Fibroblast of upper back skin (primary cell): ENCODE measurements around the gene PACRG.
"Not testable (repeated sequence)": the region's sequence is repeated elsewhere in the genome, so short reads cannot be mapped to it uniquely, and the experiment has no call there.

Experiments used
- DNase-seq: peaks from one replicate; pipeline ENCODE4 v3.0.0-alpha.2; 2013

PACRG gene

DNA sequence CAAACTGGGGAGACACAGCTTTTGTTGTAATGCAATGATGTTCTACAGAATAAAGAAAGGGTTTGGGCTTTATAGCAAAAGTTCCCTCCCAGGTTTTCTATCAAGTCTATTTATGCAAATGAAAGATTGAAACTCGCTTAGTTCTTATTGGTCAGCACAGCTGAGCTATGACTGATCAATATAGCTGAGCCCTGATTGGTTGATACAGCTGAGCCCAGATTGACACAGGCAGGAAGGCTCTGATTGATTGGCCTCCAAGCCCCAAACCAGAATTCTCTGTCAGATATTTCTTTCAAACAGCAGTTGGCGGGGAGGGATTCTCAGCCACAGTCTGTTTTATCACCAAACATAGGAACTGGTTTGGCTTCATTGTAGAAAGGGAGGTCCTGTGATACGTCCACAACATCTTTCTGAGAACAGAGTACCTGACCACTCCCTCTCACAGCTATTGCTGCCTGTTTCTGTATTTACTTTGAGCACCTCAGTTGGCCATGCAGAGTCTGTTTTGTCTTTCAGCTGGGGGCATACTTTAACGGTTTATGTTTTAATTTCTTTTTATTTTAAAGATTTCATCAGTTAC, 223.5 kb downstream of the PACRG start:
- no peak for DNase-seq

DNA sequence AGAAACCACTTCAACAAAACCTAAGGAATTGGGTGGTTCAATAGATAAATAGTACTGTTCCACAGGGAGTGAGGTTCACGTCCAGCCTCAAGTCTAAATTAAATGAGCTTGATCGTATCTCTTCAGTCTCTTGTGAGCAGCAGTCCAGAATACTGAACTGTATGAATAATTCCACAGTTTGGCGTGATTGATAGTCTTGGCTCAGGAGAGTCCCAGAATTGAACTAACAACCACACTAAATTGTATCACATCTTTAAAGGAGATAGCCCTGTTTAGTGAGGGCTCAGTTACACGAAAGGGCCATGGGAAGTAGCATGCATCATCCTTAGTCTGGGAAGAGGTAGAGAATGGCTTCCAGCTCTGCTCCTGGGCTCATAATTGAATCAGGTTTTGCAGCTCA, 224.6 kb downstream of the PACRG start:
- DNase-seq, result no peak

DNA sequence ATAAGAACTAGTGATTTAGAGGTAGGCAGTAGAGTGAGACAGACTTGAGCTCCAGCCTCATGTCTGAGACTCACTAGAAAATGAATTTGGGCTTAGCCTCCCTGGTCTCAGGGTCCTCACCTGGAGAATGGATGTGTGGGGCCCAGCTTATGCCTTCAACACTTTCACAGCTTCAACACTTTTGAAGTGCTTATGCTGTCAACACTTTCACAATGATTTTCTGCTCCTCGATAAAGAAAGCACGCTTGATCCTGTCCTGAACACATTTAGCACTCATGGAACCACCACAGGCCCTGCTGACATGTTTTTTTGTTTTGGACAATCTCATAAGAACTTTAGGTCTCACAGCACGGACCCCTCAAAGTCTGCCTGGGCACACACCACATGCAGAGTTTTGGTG, 229.3 kb downstream of the PACRG start:
- DNase-seq, result no peak

DNA sequence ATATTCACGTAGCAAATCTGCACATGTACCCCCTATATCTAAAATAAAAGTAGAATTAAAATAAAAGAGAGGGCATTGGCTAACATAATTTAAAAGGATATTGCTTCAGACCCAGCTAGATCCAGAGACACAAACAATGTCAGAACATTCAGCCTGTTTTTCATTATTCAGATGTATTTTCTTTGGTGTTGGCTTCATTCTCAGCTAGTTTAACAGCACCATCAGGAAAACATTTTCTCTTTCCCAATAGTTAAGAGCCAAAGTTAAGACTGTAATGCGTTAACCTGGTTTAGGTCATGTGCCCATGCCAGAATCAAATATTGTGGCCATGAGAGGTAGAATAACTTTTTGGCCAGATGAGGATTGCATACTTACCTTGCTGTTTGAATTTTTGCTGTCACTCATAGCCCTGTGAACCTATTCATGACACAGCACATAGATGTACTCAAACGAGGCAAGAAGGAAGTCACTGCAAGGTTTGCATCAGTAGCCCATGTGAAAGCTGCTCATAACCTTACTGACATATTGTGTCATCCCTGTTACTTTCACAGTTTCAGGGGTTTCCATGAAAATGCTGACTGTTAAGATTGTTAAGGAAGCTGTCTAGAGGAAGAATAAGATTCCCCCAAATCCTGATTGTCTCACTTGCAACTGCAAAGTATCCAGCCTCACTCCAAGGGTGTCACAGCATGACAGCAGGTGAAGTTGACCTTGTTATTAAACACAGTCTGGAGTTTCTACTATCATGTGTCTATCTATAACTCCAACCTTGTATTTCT, 233.1 kb downstream of the PACRG start:
- no peak for DNase-seq

DNA sequence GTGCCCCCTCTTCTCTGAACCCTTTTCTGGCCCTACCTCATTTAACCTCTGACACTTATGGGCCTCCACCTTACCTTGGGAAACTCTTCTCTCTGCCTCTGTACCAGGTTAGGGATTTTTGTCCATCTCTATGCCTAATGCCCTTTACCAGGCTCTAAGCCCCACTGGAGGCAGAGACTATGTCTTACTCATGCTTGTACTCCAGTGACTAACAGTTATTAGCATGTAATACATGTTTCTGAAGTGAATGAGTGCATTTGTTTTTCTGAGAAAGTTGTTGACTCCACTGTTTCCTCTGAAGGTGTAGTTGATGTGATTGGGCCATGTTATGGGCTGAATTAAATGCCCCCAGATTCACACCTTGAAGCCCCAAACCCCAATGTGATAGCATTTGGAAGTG, 234.3 kb downstream of the PACRG start:
- DNase-seq, result no peak

DNA sequence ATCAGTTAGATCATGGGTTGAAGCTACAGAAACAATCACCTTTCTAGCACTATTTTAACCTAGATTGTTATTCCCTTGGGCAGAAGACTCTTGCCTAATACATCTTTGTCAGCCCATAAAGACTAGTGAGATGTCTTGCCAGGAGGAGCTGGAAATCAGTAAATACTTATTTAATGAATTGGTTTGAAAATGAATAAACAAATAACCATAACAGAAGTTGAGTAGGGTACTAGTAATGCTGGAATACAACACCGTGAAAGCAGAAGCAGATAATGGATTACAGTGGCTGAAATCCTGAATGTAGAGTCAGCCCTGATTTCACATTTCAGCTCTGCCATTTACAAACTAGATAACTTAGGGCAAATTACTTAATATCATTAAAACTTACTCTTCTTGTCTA, 236.1 kb downstream of the PACRG start:
- no peak for DNase-seq

DNA sequence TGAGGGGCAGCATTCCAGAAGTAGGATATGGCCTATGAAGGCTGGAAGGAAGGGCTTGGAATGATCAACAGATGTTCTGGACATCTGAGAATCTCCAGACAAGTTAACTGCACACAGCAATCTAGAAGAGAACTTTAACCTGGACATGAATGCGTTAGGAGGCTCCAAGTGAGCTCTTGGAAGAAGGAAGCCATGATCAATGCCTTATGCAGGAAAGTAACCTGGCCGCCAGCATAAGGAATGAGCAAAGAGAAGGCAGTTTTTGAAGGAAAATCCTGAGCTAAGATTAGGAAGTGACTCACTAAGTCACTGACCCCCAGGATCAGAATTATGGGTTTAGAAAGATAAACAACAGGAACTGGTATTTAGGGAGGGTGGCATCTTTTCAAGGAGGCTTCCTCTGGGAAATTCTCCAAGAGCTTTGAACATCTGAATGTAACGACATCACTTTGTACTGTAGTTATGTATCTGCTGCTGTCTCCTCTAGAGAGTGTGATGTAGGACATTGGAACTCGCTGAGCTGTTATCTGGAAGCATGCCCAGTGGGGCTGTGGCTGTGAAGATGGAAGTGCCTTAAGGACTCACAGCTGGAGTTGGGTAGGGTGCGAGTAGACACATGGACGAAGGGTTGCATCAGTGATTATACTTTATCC, 236.8 kb downstream of the PACRG start:
- peak; percentile 100 for DNase-seq

DNA sequence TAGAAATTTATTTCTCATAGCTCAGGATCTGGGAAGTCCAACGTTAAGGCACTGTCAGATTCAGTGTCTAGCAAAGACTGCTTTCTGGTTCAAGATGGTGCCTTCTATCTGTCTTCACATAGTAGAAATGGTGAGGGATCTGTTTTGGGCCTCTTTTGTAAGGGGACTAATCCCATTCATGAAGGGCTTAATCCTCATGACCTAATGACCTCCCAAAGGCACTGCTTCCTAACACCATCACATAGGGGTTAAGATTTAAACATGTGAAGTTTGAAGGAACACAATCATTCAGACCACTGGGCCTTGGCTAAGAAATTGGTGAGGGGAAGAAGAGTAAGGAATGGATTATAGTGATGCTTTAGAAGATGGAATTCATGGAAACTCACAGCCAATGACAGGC, 237.6 kb downstream of the PACRG start:
- no peak for DNase-seq

DNA sequence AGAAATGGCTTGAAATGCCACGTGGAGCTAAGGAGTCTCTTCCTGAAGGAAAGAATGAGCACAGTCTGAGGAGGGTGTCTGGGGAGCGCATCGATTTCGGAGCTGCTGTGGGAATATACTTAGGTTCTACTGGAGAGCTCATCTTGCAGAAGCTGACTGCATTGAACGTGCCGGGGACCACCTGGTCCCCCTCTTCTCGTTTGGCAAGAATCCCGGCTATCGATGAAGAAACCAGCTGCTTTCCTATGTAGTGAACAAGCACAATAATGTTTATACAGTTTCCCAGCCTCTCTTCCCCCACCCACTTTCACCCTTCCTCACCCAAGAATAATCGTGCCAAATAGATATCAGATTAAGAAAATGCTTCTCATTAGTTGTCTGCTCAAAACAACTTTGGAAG, 242.5 kb downstream of the PACRG start:
- DNase-seq, result no peak

DNA sequence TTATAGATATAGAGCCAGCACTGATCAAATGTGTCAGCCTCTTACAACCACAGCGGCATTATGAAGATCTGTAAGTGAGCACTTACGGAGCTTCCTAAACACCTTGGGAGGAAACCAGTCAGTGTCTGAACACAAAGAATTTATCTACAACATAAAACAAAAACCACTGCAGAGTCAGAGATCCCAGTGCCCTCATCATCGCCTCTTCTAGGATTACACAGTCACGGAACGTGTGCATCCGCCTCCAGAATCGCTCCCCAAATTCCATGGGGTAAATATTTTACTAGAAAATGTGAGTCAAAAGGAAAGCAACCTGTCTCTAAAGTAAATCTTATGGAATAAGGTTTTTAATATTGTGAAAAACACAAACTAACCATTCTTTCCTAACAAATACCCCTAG, 243.6 kb downstream of the PACRG start:
- no peak for DNase-seq

DNA sequence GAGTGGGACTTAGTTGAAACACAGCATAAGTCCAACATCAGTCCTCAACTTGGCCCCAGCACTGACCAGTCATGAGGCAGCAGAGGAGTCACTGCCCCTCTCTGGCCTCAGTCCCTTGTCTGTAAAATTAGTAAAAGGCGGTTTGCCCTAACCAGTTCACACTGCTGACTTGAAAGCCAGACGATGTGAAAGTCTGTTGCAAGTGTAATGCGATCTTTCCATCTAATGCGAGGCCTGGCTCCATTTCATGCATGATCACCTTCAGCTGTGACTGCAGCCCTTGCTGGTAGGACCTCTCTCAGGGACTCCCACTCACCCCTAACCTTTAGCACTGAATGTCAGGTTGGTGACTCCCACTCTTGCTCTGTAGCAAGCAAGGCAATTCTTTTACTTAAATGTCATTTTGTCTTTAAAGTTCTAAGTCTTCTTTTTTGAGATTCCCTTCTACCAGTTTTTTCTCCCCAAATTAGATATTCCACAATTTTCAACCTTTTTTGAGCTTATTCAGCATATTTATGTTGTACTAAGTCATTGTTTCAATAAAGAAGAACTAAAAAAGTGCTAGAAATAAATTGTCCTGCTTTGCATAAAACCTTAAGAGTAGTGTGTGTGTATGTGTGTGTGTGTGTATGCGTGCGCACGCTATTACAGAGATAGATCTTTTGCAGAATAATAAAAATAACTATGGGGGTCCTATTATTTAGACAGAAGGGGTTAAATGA, 245.5 kb downstream of the PACRG start:
- no peak for DNase-seq

DNA sequence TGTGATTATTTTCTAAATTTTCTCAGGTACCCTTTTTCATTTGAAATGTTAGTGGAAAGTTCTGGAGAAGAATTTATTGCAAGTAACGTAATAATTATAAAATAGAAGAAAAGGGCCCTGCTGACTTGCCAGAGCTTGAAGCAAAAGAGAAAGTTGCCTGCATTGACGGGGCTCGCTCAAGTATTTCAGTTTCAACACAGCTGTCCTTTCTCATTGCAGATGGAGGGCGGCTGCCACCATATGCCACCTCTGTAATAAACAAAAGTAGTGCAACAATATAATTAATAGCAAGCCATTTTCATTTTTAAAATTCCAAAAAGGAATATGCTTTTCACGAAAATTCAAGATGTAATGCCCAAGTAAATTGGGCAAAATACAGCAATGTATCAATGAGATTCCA, 246.2 kb downstream of the PACRG start:
- no peak for DNase-seq

DNA sequence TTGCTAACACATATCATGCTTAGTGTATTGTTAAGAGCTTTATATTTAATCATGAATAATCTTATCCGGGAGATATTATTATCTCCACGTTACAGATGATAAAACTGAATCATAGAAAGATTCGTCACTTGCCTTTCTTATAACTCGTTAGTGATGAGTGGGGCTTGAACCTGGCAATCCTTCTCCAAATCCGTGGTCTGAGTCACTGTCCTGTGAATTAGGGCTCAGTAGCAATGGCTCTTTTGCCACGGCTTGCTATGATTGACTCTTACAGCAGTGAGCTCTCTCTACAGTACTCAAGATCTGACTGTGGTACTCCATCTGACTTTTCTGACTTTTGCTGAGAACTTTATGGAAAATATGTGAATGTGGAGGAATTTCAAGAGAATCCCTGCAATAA, 246.9 kb downstream of the PACRG start:
- no peak for DNase-seq

DNA sequence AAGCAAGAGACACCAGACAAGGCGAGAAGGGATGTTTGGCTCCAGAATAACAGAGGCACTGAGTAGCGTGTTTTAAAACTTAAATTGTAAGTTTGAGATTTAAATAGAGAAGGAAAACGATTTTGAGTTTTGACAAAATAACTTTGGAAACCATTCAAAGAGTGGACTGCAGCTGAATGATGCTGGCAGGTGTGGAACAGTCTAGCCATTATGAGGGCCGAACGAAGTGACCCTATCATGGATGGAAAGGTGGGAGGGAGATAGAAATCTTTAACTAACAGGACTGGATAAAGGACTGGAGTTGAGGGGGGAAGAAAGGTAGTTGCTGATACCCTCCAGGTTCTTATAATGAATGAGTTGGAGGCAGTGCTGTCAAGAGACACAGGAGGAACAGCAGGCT, 248.4 kb downstream of the PACRG start:
- no peak for DNase-seq

DNA sequence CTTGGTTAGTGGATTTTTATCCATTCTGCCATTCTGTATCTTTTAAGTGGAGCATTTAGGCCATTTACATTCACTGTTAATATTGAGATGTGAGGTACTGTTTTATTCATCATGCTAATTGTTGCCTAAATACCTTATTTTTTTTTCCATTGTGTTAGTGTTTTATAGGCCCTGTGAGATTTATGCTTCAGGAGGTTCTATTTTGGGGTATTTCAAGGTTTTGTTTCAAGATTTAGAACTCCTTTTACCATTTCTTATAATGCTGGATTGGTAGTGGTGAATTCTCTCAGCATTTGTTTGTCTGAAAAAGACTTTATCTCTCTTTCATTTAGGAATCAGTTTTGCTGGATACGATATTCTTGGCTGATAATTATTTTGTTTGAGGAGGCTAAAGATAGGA, 255.5 kb downstream of the PACRG start:
- not testable (repeated sequence) for DNase-seq

DNA sequence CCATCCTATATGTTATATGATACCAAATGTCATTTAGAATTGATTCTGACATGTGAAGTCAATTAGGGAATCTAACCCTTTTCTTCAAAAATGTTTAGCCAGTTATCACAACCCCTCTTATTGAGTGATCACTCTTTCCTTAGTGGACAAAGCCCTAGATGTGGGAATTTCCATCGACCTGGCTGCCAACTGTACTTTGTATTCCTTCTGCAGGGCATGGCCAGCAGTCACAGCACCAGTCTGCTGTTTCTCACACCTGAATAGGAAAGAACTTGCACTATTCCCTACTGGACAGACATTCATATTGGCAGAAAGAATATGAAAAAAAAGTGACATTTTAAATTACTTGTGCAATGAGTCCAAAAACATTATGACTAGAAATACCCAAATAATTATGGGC, 271.0 kb downstream of the PACRG start:
- no peak for DNase-seq

DNA sequence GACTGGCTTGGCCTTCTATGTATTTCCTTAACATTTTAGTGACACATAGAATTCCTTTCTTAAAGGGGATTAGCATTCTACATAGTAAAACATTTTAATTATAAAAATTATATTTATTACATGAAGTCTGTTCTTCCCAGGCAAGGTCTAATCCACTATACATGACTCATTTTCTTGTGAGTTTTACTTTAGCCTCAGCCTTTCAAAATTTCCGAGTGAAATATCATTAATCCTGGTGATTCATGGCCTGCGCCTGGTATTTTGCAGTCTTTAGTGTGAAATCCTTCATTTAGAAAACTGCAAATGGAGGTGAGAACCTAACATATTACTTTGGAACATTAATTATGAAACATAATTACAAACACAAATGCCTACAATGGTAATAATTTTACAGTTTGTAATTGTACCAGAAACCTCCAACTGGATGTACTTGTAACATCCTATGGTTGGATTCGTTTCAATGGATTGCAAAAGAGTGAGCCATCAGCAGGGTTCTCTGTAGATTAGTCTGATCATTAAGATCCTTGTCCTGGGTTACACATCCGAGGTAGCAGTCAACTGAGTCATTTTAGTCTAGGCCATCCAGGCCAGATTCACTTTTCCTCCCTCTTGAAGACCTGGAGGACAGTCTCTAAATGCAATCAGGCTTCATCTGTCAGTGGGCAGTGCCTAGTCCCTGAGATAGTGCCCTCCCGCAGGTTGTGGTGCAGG, 272.0 kb downstream of the PACRG start:
- peak; percentile 89 for DNase-seq

DNA sequence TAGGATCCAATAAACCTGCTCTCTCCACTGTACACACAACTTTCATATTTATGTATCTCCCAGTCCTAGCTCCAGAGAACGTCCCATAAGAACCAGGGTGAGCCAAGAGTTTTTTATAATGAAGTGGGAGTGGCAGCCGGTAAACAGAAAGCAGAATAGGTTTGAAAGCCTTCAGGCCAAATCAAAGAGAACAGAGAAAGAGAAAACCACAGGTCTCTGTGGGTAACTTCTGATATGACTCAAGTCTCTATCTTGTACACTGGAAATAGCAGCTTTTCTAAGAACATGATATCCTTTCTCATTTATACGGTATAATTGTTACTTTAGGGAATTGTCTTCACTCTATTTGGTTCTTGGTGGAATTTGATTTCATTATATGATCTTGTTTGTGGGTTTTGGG, 273.6 kb downstream of the PACRG start:
- DNase-seq, result peak; percentile 23

DNA sequence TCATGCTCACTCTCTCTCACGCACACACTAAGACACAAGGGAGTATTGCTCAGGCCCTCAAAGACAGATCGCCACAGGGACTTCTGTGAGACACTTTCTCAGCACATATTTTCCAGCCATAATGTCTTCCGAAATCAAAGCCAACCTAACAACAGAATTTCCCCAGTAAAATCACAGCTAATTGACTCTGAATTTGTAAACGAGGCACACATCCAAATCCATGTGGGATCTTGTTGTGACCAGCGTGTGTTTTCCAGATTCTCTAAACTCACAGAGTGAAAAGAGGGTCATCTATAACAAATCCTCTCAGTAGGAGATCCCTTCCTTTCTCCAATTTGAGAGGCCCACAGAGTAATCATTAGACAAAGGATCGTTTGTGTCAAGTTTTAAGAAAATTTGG, 280.4 kb downstream of the PACRG start:
- DNase-seq, result no peak

DNA sequence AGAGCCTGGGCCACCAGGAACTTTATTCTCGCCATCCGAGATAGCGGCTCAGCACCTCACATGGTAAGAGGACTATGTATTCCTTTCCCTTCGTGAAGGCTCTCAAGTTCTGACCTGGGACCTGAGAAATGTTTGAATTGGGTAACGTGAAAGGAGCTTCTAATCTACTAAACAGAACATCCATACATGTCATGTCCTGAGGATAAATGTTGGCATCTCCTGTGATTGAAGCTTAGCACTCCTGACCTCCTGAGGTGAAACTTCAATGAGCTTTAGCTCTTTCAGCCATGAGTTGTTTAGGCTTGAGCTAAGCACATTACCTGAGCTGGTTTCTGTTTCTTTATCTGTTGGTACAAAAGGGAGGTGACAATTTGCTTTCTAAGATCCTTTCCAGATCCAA, 280.9 kb downstream of the PACRG start:
- no peak for DNase-seq

DNA sequence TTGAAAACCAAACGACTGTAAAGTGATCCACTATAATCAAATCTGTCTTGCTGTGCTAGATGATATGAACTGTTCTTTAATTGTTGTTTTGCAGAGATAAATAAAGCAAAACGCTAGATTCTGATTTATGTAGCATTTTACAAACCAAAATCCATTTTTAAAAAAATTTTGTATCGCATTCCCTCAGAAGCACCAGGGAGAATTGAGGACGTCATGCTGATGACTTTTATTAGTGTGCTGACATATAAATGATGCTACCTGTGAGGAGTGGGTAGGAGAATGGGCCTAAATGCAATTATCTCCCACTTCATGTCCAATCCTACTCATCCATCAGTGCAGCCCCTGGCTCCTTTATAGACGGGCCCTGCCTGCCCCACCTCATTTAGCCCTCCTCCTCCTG, 282.4 kb downstream of the PACRG start:
- no peak for DNase-seq

DNA sequence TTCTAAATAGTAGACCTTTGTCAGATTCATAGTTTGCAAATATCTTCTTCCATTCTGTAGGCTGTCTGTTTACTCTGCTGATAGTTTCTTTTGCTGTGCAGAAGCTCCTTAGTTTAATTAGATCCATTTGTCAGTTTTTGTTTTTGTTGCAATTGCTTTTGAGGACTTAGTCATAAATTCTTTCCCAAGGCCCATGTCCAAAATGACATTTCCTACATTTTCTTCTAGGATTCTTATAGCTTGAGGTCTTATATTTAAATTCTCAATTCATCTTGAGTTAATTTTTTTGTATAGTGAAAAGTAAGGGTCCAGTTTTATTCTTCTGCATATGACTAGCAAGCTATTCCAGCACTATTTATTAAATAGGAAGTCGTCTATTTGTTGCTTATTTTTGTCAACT, 287.0 kb downstream of the PACRG start:
- peak; percentile 47 for DNase-seq

DNA sequence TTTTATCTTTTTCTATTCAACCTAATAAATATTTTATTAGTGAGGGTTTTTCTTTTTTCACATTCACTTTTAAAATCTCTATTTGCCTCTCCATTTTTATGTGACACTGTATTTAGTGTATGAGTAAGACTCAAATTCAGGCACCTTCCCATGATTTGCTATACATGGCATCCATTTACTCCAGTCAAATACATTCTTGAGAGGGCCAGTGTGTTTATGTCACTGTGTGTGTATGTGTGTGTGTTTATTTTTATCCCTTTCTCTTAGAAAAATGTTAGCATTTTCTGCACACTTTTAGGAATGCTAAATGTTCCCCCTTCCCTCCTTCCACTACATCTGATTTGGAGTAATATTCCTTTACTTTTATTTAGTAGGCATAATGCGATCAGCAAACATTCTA, 290.0 kb downstream of the PACRG start:
- peak; percentile 5 for DNase-seq
